Activated CD8-positive, alpha-beta T cell treated with anti-CD3 and anti-CD28 coated beads for 36 hours (primary cell): ENCODE measurements around the gene KPNA1. TPM values are rescaled to one million over a fixed set of nuclear protein-coding genes. Genes with fewer than 3 reads are reported as not detected.

Experiments
- ATAC-seq: fragments of 200-7000 bp; cut with Tn5 transposase; one replicate; pipeline ENCODE4 v1.10.0; 2021; ENCODE audit warnings: mild to moderate bottlenecking, moderate library complexity
- CTCF ChIA-PET: fragments of 350-600 bp; sonication (Branson Sonifier 250); formaldehyde crosslinking; loops from one replicate; lab custom pipeline; 2021; ENCODE audit warnings: antibody characterized with exemption; lab: Charles Lee
- POLR2A ChIA-PET: fragments of 350-600 bp; sonication (Branson Sonifier 250); formaldehyde crosslinking; loops from one replicate; lab custom pipeline; 2021; ENCODE audit warnings: antibody characterized with exemption; lab: Charles Lee
- DNase-seq: peaks from one replicate; pipeline ENCODE4 v3.0.0-alpha.2; 2020
- H3K27ac Mint-ChIP-seq: one replicate; pipeline ENCODE4 v1.8.0; 2021; ENCODE audit warnings: mild to moderate bottlenecking, mixed read lengths
- H3K27me3 Mint-ChIP-seq: one replicate; pipeline ENCODE4 v1.8.0; 2021; ENCODE audit warnings: mixed read lengths
- H3K36me3 Mint-ChIP-seq: one replicate; pipeline ENCODE4 v1.8.0; 2021; ENCODE audit warnings: low read depth, mixed read lengths
- H3K4me1 Mint-ChIP-seq: one replicate; pipeline ENCODE4 v1.8.0; 2021; ENCODE audit warnings: low read depth, mixed read lengths
- H3K4me3 Mint-ChIP-seq: one replicate; pipeline ENCODE4 v1.8.0; 2021; ENCODE audit warnings: mild to moderate bottlenecking, moderate library complexity, mixed read lengths
- H3K9me3 Mint-ChIP-seq: one replicate; pipeline ENCODE4 v1.8.0; 2021; ENCODE audit warnings: mixed read lengths
- intact Hi-C: fragments of 100-400 bp; cut with micrococcal nuclease; formaldehyde crosslinking; loops from one replicate; pipeline ENCODE4 v1.10.0; 2022
- total RNA-seq, 2 experiments: library from RNA; stranded (reverse); gene quantifications; one replicate each; pipeline ENCODE4 v1.2.3, GENCODE V29; 2021
- TF ChIP-seq, protein P1 (sequence below): fragments of 200-600 bp; IDR thresholded peaks from one replicate; pipeline ENCODE4 v1.8.0; 2022; ENCODE audit warnings: antibody characterized with exemption, mild to moderate bottlenecking

The KPNA1 gene
- total RNA-seq, 2 experiments from 2014 or later = 46.6 to 47.4 TPM

DNA sequence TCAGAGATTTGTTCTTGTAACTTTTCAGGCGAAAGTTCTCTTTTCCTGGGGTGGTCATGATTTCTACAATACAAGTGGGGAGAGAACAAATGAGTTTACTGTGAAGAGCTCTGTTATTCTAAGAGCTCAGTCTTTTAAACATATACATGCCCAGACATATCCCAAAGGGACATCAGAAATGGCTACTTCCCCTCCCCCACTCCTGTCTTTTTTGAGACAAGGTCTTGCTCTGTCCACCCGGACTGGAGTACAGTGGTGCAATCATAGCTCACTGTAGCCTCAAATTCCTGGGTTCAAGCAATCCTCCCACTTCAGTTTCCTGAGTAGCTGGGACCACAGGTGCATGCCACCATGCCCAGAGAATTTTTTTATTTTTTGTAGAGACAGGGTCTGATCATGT, 18.2 kb downstream of the KPNA1 start:
- ATAC-seq (no peak), DNase-seq (no peak)
- no peaks in the 10 kb centered on the region for H3K27me3 Mint-ChIP-seq
- no peak overlapping the region for H3K4me3 Mint-ChIP-seq
- TF ChIP-seq, protein P1, sequence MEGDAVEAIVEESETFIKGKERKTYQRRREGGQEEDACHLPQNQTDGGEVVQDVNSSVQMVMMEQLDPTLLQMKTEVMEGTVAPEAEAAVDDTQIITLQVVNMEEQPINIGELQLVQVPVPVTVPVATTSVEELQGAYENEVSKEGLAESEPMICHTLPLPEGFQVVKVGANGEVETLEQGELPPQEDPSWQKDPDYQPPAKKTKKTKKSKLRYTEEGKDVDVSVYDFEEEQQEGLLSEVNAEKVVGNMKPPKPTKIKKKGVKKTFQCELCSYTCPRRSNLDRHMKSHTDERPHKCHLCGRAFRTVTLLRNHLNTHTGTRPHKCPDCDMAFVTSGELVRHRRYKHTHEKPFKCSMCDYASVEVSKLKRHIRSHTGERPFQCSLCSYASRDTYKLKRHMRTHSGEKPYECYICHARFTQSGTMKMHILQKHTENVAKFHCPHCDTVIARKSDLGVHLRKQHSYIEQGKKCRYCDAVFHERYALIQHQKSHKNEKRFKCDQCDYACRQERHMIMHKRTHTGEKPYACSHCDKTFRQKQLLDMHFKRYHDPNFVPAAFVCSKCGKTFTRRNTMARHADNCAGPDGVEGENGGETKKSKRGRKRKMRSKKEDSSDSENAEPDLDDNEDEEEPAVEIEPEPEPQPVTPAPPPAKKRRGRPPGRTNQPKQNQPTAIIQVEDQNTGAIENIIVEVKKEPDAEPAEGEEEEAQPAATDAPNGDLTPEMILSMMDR = no peak
- H3K27ac Mint-ChIP-seq = no peak overlapping the region
- peaks cover 52% of the 10 kb centered on the region for H3K4me1 Mint-ChIP-seq
- ChIA-PET POLR2A (interaction anchor here (0.6 to 1.4 kb wide), 4 partner anchors 14 to 391 kb away, joined by 3 read pairs; no protein-coding TSS in a partner anchor), CTCF (interaction anchor here (0.9 to 1.7 kb wide), 5 partner anchors 12 to 183 kb away, joined by 3 to 6 read pairs (median 4); partner anchors contain the start of gene KPNA1)
- H3K36me3 Mint-ChIP-seq = peaks cover 33% of the 10 kb centered on the region
- intact Hi-C loops = no loop called here
- H3K9me3 Mint-ChIP-seq = no peaks in the 10 kb centered on the region

DNA sequence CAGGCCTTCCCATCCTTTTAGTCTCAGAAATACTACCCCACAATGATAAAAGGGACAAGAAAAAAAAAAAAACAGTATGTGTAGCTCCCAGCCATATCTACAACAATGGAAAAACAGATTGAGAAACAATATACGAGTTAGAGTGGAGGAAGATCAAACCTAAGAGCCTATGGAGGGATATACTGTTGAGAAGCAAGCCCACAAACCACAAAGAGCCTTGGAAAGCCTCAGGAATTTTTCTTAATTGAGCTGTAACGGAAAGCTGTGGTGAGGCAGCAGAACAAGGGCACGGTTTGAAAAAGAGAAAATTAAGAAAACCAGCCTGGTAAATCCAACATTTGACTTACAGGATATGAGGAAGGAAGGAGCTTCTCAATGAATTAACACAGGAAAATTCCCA, 21.4 kb downstream of the KPNA1 start:
- Mint-ChIP-seq H3K4me3 (no peak overlapping the region), H3K36me3 (peaks cover 48% of the 10 kb centered on the region), H3K4me1 (peaks cover 40% of the 10 kb centered on the region), H3K27me3 (no peaks in the 10 kb centered on the region), H3K27ac (no peak overlapping the region), H3K9me3 (no peaks in the 10 kb centered on the region)
- ChIA-PET POLR2A (interaction anchor here (1.3 kb wide), 1 partner anchor 17 kb away, joined by 4 read pairs; no protein-coding TSS in a partner anchor), CTCF (interaction anchor here (1.5 kb wide), 1 partner anchor 186 kb away, joined by 3 read pairs; no protein-coding TSS in a partner anchor)
- intact Hi-C loops = no loop called here
- DNase-seq = no peak
- no peak for ATAC-seq
- TF ChIP-seq, protein P1 = no peak

DNA sequence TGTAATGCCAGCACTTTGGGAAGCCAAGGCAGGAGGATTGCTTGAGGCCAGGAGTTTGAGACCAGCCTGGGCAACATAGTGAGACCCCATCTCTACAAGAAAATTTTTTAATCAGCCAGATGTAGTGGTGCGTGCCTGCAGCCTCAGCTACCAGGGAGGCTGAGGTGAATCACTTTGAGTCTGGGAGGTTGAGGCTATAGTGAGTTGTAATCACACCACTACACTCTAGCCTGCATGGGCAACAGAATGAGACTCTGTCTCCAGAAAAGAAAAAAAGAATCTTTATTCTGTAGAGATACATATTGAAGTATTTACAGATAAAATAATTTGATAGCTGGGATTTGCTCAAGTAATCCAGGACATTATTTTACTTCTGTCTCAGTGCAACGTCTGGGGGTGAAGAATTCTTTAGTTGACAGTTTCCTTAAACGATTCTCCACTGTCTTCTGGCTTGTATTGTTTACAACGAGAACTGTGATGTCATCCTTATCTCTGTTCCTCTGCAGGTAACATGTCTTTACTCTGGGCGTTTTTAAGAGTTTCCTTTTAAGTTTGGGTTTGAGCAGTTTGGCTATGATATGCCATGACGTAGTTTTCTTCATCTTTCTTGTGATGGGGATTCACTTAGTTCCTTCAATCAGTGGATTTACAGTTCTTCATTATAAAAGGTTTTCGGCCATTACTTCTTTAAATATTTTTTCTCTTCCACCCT, 26.3 kb downstream of the KPNA1 start:
- Mint-ChIP-seq H3K36me3 (peaks cover 35% of the 10 kb centered on the region), H3K4me1 (peaks cover 41% of the 10 kb centered on the region)
- ATAC-seq = peak; percentile 45

DNA sequence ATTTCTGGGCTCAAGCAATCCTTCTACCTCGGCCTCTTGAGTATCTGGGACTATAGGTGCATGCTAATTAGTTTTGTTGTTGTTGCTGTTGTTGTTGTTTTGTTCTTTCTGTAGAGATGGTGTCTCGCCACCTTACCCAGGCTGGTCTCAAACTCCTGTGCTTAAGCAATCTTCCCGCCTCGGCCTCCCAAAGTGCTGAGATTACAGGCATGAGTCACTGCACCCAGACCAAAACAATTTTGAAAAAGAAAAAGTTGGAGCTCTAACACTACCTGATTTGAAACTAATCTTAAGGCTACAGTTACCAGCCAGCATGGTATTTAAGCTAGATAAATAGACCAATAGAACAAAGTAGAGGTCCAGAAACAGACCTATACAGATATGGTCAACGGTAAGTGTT, 29.8 kb downstream of the KPNA1 start:
- H3K4me1 Mint-ChIP-seq = peaks cover 64% of the 10 kb centered on the region
- H3K36me3 Mint-ChIP-seq = peaks cover 25% of the 10 kb centered on the region
- ATAC-seq = no peak
- TF ChIP-seq, protein P1 = no peak
- H3K27ac Mint-ChIP-seq = no peak overlapping the region
- no peak for DNase-seq
- ChIA-PET CTCF (interaction anchor here (2.7 kb wide), 1 partner anchor 93 kb away, joined by 6 read pairs; no protein-coding TSS in a partner anchor), POLR2A (no interaction called here)
- H3K9me3 Mint-ChIP-seq = no peaks in the 10 kb centered on the region
- H3K27me3 Mint-ChIP-seq = no peaks in the 10 kb centered on the region
- intact Hi-C loops = no loop called here
- H3K4me3 Mint-ChIP-seq = no peak overlapping the region

More for the DNA sequence above, 26.3 kb downstream of the KPNA1 start:
- TF ChIP-seq, protein P1 = no peak
- intact Hi-C loops = no loop called here
- no peak for DNase-seq
- POLR2A ChIA-PET = interaction anchor here (1.1 kb wide), 1 partner anchor 20 kb away, joined by 4 read pairs; no protein-coding TSS in a partner anchor
- Mint-ChIP-seq H3K9me3 (no peaks in the 10 kb centered on the region), H3K27me3 (no peaks in the 10 kb centered on the region), H3K27ac (no peak overlapping the region), H3K4me3 (no peak overlapping the region)
- CTCF ChIA-PET = interaction anchor here (0.8 to 1.0 kb wide), 2 partner anchors 9 to 20 kb away, joined by 3 read pairs; no protein-coding TSS in a partner anchor

DNA sequence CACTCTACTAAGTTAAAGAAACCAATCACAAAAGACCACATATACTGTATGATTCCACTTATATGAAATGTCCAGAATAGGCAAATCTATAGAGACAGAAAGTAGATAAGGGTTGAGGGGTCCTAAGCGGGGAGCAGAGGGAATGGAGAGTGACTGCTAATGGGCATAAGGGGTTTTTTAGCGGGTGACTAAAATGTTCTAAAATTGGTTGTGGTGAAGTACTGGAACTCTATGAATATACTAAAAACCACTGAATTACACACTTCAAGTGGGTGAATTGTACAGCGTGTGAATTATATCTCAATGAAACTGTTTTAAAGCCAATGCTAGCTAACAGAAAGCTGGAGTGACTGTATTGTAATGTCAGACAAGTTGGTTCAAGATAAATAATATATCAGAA, 33.3 kb downstream of the KPNA1 start:
- ChIA-PET POLR2A (interaction anchor here (1.1 kb wide), 1 partner anchor 17 kb away, joined by 3 read pairs; no protein-coding TSS in a partner anchor), CTCF (interaction anchor here (1.4 kb wide), 1 partner anchor 17 kb away, joined by 3 read pairs; no protein-coding TSS in a partner anchor)
- H3K4me1 Mint-ChIP-seq = peaks cover 62% of the 10 kb centered on the region
- no peak overlapping the region for H3K4me3 Mint-ChIP-seq
- intact Hi-C loops = no loop called here
- TF ChIP-seq, protein P1 = no peak
- no peaks in the 10 kb centered on the region for H3K9me3 Mint-ChIP-seq
- H3K27ac Mint-ChIP-seq = peak overlapping the region; percentile 49
- no peaks in the 10 kb centered on the region for H3K27me3 Mint-ChIP-seq
- peak; percentile 50 for ATAC-seq
- peaks cover 26% of the 10 kb centered on the region for H3K36me3 Mint-ChIP-seq
- DNase-seq = peak; percentile 19
